RPMI8226 (cell line): ENCODE results near the gene SLC26A8.
"Not testable (repeated sequence)": the region's sequence is repeated elsewhere in the genome, so short reads cannot be mapped to it uniquely, and the experiment has no call there.

Experiments
- DNase-seq: peaks from one replicate; pipeline ENCODE4 v3.0.0-alpha.2; 2015

SLC26A8 gene

DNA sequence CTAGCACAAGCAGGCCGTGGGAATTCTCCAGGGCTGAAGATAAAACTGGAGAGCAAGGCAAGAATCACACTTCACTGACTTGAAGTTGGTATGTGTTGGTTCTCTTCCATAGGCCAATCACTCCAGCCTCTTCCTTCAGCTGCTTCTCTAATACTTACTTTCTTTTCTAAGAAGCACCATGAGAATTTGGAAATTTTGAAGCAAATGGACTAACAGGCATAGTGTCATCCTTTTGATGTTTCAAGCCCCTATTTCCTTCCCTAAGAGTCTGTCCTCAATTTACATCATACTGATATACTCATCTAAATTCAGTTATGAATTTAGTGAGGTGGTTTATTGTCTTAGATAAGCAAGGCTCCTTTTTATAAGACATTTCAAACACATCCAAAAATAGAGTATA, 24.0 kb downstream of the SLC26A8 start:
- DNase-seq: no peak

DNA sequence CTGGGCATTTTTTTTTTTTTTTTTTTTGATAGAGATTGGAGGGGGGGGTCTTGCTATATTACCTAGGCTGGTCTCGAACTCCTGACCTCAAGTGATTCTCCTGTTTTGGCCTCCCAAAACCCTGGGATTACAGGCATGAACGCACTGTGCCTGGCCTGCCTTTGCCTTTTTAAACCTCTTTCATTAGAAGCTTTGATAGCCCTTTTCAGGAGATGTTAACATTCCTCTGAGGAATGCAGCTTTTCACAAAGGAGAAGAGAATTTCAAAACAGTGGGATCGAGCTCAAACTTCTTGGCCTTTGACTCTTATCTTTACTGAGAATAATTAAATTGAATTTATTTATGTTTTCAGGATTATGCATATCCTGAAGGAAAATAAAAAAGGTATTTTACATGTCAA, 31.3 kb downstream of the SLC26A8 start:
- DNase-seq: no peak

DNA sequence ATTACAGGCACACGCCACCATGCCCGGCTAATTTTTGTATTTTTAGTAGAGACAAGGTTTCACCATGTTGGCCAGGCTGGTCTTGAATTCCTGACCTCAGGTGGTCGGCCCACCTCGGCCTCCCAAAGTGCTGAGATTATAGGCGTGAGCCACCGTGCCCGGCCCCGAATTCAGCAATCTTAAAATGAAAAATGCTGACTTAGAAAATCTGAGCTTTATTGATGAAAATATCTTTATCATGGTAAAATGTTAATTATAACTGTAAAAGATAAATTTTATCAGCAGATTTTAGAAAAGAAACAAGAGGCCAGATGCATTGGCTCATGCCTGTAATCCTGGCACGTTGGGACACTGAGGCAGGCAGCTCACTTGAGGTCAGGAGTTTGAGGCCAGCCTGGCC, 36.4 kb downstream of the SLC26A8 start:
- DNase-seq: not testable (repeated sequence)

DNA sequence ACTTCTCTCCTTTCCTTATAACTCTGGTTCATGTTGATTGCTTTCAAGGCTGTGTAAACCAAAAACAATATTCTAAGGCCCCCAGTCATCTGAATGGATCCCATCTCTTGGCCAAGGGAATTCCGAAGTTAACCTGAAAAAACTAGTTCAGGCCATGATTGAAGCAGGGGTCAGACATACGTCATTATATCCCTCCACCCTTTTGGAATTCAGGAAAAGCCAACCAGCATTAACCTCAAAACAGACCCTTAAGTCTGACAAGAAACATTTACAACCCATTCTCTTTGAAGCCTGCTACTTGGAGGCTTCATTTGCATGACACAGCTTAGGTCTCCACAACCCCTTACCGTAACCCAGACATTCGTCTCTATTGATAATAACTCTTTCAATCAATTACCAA, 39.7 kb downstream of the SLC26A8 start:
- DNase-seq: no peak

DNA sequence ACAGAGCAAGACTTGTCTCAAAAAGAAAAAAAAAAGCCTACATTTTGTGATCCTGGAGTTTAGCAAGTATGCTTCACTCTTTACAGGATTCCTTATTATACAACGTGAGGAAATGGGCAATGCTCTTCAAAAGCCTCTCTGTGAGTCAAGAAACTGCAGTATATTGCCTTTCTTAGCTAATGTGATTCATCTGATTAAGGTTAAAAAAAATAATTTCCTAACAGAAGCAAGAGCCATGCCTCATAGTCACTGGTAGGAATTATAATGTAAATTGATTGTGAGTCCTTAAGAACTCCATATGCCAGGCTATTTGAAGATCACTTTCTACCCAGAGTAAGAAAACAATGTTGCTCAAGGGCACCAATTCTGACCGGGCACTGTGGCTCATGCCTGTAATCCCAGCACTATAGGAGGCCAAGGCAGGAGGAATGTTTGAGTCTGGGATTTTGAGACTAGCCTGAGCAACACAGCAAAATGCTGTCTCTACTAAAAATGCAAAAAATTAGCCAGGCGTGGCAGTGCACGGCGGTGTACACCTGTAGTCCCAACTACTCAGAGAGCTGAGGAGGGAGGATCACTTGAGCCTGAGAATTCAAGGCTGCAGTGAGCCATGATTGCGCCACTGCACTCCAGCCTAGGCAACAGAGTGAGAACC, 43.3 kb downstream of the SLC26A8 start:
- DNase-seq: no peak

DNA sequence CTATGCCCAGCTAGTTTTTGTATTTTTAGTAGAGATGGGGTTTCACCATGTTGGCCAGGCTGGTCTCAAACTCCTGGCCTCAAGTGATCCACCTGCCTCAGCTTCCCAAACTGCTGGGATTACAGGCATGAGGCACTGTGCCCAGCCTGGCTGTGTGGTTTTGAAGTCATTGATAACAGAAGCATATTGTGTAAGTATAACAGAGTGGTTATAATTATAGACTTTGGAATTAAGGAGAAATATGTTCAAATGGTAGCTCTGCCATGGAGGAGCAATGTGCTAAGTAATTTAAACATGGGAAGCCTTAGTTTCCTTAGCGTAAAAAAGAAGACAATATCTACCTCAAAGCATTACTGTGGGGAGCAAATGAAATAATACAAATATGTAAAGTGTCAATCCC, 44.3 kb downstream of the SLC26A8 start:
- not testable (repeated sequence) for DNase-seq

DNA sequence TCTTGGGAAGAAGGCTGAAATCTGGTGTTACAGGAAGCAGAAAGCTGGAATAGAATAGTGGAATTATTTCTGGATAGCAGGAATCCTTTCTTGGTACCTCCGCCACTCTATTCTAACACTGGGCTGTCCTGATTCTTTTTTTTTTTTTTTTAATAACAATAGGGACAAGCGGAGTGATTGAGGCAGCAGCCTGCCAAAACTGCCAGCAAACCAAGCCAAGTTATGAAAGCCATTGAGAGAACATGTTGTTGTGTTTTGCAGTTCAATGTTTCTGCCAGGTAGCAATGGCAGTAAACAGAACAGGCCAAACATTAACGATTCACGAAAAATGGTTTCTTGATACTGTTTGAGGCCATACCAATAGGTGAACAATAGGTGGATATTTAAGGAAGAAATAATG, 47.1 kb downstream of the SLC26A8 start:
- no peak for DNase-seq

DNA sequence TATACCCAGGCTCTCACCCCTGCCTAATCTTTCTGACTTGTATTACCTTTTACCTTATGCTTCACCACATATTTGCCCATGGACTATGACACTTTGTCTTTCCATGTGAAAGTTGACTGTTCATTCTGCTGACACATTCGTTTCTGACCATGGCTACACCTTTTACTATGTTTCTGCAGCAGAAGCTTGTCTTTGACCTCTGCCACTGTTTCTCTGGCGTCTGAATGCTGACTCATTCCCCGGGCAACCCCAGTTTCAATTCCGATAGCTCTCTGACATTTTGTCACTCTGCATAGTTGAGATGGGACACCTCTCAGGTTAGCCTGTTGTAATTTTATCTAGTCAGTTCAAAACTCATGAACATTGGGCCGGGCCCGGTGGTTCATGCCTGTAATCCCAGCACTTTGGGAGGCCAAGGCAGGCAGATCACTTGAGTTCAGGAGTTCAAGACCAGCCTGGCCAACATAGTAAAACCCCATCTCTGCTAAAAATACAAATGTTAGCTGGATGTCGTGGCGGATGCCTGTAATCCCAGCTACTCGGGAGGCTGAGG, 50.7 kb downstream of the SLC26A8 start:
- DNase-seq: peak; percentile 92

DNA sequence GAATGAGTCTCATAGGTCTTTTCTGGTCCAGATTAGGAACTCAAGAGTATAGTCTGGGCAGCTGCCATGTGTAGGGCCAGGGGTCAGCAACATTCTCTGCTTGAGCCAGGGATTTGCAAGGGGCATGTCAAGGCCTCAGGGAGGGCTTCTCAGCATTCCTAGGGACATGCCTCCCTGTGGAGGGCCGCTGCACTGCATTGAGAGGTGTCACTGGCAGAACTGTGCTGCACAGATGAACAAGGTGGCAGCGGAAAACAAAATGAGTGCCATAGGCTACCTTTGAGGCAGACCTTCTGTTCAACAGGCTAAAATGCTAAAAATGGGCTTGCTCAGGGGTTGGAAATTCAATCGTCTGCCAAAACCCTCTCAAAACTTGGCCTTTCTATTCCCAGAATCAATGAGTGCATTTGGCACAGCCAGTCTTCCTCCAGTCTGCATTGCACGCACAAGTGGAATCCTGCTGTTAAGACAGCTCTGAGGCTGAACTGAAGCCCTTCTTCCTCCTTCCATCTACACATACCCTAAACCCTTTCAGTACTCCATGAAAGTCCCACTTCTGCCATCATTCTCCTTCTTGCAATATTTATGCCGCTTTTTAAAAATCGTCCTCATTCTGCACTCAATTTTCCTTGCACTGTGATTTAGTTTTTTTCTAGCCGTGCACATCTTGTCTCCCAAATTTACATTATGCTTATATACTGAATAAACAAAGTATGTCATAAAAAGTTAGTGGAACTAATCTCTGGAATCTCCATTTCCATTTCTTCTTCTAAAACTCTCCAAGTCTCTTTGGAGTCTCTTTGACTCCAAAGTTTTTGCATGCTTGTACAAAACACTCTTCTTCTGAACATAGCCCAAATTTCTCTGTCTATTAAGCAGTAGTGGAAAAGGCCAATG, 51.7 kb downstream of the SLC26A8 start:
- no peak for DNase-seq

DNA sequence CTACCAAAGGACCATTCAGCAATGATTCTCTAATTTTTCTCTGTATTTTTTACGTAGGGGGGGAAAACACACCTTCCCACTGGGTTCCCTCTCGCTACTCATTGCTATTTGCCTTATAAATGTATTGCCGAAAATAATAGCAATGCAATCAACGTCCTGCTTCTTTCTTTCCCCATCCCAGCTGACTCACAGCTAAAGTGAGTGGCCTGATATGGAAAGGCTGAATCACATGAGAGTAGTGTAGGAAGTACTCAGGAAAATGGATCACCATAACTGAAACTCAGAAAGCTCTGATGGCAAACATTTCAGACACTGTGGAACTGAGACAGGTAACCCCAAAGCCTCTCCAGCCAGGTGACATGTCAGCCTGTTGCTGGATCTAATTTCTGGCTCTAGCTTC, 54.3 kb downstream of the SLC26A8 start:
- no peak for DNase-seq

DNA sequence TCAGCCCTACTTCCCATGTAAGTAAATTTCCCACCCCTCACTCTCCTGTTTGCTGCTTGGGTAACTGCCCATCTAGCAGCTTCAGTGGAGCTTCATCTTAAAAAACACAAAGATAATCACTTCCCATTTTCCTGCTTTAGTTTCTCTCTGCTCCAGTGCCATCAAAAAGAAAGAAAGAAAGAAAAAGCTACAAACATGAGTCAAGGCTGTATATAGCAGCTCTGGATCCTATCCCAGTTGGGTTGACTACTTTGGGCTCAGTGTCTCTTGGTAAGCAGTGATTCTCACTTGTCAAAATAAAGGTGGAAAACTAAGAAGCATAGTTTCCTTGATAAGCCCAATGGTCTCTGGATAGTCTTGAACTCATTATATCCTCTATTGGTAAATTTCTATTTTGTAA, 54.8 kb downstream of the SLC26A8 start:
- DNase-seq: no peak

DNA sequence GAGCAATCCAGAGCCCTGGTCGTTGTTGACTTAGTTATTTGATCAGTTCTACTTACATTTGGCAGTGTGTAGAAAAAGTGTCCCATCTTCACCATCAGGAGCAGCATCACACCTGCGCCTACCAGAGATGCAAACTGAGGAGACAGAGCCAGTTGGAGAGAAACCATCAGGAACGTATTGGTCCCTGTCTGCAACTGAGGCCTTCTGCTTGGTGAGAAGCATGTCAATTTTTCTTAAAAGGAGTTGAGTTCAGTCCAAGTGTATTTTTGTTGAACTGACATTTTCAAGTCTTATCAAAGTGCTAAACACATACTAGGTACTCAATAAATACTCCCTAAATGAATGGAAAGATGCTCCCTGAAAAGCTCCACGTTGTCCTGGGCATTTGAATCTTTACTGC, 55.6 kb downstream of the SLC26A8 start:
- no peak for DNase-seq

DNA sequence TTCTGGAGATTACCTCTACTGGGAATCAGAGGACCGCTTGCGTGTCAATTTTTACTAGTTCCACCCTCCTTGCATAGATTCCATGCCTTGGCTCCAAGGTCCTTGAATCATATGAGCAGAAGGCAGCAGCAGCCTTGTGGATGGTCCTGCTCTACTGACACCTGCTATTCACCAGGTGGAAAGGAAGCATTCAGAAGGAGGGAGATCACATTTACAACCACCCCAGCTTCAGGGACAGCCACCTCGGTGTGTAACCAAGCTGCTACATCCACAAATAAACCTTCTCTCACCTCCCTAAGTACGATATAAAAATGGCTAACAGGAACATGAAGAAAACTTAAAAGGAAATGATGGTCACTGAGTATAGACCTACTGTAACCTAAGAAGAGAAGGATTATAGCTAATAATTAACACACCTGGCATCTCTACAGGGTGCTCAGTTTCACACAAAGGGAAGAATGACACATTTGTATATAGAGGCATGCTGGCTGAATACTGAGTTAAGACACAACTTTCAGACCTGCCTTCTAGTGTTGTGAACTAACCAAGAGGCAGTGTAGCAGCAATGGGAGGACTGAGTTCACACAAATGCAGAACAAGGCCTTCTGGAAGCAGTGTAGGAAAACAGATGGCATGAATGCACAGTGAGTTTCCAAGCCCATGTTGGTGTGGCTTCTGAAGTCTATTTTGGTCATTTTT, 57.2 kb downstream of the SLC26A8 start:
- no peak for DNase-seq

DNA sequence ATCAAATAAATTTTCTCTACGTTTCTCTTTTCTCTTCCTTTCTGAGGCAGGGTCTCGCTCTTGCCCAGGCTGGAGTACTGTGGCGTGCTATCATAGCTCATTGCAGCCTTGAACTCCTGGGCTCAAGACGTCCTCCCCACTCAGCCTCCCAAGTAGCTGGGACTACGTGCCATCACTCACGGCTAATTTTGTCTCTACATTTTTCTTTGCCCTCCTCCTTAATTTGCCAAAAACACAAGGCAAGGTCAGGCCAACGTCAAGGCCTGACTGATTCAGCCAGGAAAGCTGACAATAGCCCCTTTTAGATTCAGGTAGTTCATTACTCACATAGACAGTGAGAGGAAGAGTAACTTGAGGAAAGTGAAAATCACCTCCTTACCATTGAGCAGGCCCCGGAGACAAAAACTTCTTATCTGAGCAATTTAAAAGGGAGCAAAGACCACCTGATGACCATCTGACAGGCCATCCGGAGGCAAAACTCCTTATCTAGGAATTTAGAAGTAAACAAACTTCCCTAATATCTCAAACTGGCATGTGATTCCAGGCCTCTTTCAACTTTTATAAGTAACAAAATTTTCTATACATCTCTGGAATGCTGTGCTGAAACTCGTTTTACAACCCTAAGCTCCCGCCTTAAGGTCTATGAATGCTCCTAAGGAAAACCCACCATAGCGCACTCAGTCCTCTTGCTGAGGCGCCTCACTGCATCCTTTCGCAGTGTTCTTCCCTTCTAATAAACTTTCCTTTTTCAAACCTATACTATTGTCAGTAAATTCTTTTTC, 61.5 kb downstream of the SLC26A8 start:
- DNase-seq: no peak

DNA sequence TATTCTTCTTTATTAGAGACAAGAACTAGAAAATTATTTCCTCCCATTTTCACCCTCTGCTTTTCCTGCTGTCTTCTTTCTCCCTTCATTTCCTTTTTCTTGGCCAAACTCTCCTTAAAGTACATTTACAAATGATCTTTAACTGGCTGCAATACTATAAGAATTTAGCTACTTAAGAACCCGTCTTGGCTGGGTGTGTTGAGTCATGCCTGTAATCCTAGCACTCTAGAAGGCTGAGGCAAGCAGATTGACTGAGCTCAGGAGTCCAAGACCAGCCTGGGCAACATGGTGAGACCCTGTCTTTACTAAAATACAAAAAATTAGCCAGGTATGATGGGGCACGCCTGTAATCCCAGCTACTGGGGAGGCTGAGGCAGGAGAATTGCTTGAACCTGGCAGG, 64.3 kb downstream of the SLC26A8 start:
- DNase-seq: no peak

DNA sequence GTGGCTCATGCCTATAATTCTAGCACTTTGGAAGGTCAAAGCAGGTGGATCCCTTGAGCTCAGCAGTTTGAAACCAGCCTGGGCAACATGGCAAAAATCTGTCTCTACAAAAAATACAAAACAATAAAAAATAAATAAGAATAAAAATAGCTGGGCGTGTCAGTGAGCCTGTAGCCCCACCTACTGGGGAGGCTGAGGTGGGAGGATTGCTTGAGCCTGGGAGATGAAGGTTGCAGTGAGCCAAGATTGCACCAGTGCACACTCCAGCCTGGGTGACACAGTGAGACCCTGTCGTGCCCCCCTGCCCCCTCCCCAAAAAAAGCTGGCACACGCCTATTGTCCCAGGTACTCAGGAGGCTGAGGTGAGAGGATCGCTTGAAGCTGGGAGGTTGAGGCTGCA, 68.5 kb downstream of the SLC26A8 start:
- no peak for DNase-seq

DNA sequence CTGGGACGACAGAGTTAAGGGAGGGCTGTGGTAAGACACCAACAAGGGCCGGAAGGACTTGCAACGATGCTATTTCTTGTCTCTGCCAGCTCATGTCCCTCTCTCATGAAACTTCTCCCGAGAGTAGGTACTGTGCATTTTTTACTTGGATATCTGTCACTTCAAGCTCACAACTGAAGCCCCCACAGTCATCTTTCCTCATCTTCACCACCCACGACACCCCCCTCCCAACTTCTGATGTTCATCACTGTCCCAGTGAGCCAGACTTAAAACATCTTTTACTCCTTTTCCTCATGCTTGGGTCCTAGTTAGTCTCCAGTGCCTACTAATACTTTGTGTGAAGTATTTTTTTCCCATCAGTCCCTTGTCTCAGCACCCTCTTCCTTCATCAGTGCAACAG, 68.9 kb downstream of the SLC26A8 start:
- DNase-seq: no peak

DNA sequence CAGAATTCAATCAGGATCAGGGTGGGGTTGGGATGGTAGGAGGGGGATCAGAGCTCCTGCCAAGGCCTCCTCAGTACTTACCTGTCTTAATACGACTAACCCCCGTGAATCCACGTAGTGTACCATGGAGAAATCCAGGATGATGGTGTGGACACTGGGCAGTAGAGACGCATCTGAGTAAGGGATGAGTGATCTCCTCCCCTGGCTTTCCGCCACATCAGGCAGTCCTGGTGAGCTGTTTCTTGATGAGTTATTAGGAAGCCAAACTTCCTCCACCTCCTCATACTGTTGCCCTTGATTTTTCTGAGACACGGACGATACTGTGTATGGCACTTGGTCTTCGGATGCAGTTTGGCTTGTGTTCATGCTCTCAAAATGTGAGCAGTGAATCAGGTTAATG, 69.4 kb downstream of the SLC26A8 start:
- DNase-seq: no peak

DNA sequence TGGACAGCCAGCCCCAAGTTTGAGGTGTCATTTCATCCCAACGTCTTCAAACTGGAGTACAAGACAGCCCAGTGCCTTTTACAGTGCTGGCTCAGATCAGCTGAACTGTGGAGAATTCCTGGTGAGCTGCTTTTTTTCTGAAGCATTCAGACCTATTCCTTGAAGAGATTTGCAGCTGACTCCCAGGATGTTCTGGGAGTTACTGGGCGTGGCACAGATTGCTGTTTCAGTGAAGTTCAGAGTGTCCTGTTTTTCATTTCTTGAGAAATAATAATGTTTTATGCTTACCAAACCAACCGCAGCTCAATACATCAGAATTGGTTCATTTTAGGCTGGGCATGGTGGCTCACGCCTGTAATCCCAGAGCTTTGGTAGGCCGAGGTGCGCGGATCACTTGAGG, 70.1 kb downstream of the SLC26A8 start:
- DNase-seq: no peak

DNA sequence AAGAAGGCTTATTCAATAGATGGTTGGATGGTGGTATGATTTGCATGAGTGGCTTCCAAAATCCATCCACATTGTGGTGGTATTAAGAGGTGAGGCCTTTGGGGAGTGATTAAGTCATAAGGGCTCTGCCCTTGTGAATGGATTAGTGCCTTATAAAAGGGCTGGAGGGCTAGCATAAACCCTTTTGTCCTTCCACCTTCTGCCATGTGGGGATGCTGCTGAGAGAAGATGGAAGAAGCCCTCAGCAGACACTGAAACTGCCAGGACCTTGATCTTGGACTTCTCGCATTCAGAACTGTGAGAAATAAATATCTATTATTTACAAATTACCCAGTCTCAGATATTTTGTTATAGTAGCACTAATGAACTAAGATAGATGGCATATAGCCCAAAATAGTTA, 75.7 kb downstream of the SLC26A8 start:
- no peak for DNase-seq

DNA sequence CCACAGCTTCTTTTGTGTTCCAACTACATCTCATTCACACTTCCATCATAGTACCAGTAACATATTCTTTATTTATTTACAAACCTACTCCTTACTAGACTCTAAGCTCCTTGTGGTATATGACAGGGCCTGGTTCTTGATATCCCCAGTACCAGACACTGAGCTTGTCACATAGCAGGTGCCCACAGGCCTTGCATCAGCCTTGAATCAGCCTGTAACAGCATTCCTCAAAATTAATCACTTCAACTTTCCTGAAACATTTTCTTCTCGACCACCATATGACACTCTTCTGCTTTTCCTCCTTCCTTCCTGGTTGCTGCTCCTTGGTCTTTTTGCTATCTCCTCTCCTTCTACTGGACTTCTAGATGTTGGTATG, 78.8 kb downstream of the SLC26A8 start:
- no peak for DNase-seq

DNA sequence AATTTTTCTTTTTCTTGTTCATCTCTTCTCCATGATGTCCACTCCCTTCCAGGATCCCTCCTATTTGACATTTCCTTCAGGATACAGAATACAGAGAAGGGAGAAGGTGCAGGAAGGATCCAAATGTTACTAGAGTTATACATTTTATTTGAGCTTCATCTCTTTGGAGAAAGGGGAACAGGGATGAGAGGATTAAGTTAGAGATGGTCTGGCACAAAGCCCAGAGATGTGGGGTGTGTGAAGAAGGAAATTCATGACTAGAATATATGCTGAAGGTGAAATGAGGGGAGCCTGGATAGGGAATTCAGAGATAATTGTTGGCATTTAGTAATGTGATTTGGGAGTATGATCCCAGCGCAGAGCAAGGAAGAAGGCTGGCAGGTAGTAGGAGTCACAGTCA, 81.1 kb downstream of the SLC26A8 start:
- no peak for DNase-seq

DNA sequence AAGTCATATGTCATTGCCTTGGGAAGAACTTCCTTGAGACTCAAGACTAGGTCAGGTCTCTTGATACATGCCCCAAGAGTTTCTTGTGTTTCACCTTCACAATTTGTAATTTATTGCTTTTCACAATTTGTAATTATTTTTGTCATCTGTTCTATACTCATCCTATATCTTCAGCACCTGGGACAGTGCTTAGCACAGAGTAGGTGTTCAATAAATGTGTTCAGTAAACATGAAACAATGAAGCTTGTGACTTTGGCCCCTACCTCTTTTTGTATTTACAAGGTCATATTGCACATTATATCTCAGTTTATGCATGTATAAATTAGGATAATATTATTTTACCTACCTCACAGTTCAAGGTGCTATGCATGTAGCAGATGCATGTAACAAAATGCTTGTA, 82.1 kb downstream of the SLC26A8 start:
- no peak for DNase-seq
